DND-41 (cell line): Measurements from ENCODE around the gene ABCD4.

ENCODE experiments used
- ATAC-seq: fragments of 200-7000 bp; cut with Tn5 transposase; 3 replicates; pipeline ENCODE4 v1.9.1; 2021; ENCODE audit warnings: low read depth; ENCODE audit not compliant: insufficient read depth
- DNase-seq: peaks from one replicate; pipeline ENCODE4 v3.0.0-alpha.2; 2020
- H2AFZ ChIP-seq: 2 replicates; pipeline ENCODE4 v1.6.0; 2012; ENCODE audit warnings: low read depth, low read length
- H3K27ac ChIP-seq: 2 replicates; pipeline ENCODE4 v1.5.1; 2012; ENCODE audit warnings: low read length, inconsistent platforms
- H3K27me3 ChIP-seq: fragments of 200-600 bp; sonication (generic); 2 replicates; pipeline ENCODE4 v1.6.0; 2012; ENCODE audit warnings: low read length, mild to moderate bottlenecking, inconsistent platforms; ENCODE audit not compliant: insufficient read depth, poor library complexity
- H3K36me3 ChIP-seq: 2 replicates; pipeline ENCODE4 v1.5.1; 2012; ENCODE audit warnings: low read length, inconsistent platforms; ENCODE audit not compliant: insufficient read depth
- H3K4me1 ChIP-seq: 2 replicates; pipeline ENCODE4 v1.5.1; 2012; ENCODE audit warnings: mild to moderate bottlenecking, low read length; ENCODE audit not compliant: insufficient read depth
- H3K4me2 ChIP-seq: 2 replicates; pipeline ENCODE4 v1.6.0; 2012; ENCODE audit warnings: mild to moderate bottlenecking, moderate library complexity, low read length, inconsistent platforms; ENCODE audit not compliant: insufficient read depth
- H3K4me3 ChIP-seq, 2 experiments: fragments of 200-600 bp in 1 of 2; shearing (Covaris generic) in 1 of 2; 2 replicates each; pipeline ENCODE4 v1.5.1; 2012 to 2016; ENCODE audit warnings: inconsistent platforms in 2 of 2, low read length in 2 of 2, mild to moderate bottlenecking in 2 of 2, low read depth in 1 of 2, moderate library complexity in 1 of 2
- H3K79me2 ChIP-seq: 2 replicates; pipeline ENCODE4 v1.6.0; 2012; ENCODE audit warnings: low read length, inconsistent platforms; ENCODE audit not compliant: insufficient read depth
- H3K9ac ChIP-seq: 2 replicates; pipeline ENCODE4 v1.6.0; 2012; ENCODE audit warnings: low read depth, mild to moderate bottlenecking, inconsistent platforms, low read length, moderate library complexity
- H3K9me3 ChIP-seq: 2 replicates; pipeline ENCODE4 v1.5.1; 2012; ENCODE audit warnings: low read length, moderate library complexity, mild to moderate bottlenecking, inconsistent platforms; ENCODE audit not compliant: insufficient read depth, severe bottlenecking
- H4K20me1 ChIP-seq: 2 replicates; pipeline ENCODE4 v1.6.0; 2012; ENCODE audit warnings: low read length; ENCODE audit not compliant: insufficient read depth
- CTCF ChIP-seq: IDR thresholded peaks from 2 replicates; pipeline ENCODE4 v1.5.1; 2012; ENCODE audit warnings: borderline replicate concordance, low read length, moderate library complexity, mild to moderate bottlenecking; ENCODE audit not compliant: poor library complexity, severe bottlenecking; ENCODE audit errors: extremely low read depth
- EZH2 ChIP-seq: IDR thresholded peaks from 3 replicates; pipeline ENCODE4 v1.6.1; 2012; ENCODE audit warnings: borderline replicate concordance, low read depth, mild to moderate bottlenecking, moderate library complexity, low read length, inconsistent platforms; ENCODE audit not compliant: severe bottlenecking

ABCD4 gene

GRCh38 chr14:74349757-74350156 is 47.0 kb upstream of the ABCD4 start:
- Histone ChIP-seq H3K9me3 (no peaks in the 10 kb centered on the region), H3K36me3 (no peaks in the 10 kb centered on the region), H4K20me1 (no peaks in the 10 kb centered on the region), H3K4me3 (no peak overlapping the region), H3K4me2 (no peak overlapping the region), H3K27ac (no peak overlapping the region), H3K9ac (no peak overlapping the region), H3K79me2 (no peaks in the 10 kb centered on the region), H3K4me1 (no peaks in the 10 kb centered on the region), H2AFZ (no peak overlapping the region), H3K27me3 (peaks cover 13% of the 10 kb centered on the region)
- ATAC-seq: no peak
- DNase-seq: no peak
- no peak for TF ChIP-seq CTCF
- no peak for TF ChIP-seq EZH2

GRCh38 chr14:74348735-74349463 is 46.2 kb upstream of the ABCD4 start:
- H4K20me1 ChIP-seq: no peaks in the 10 kb centered on the region
- H3K36me3 ChIP-seq: no peaks in the 10 kb centered on the region
- ATAC-seq (no peak), DNase-seq (no peak)
- H2AFZ ChIP-seq: no peak overlapping the region
- H3K27me3 ChIP-seq: peaks cover 13% of the 10 kb centered on the region
- no peak overlapping the region for H3K27ac ChIP-seq
- no peaks in the 10 kb centered on the region for H3K4me1 ChIP-seq
- H3K4me3 ChIP-seq: no peak overlapping the region
- TF ChIP-seq EZH2: no peak
- no peak for TF ChIP-seq CTCF
- H3K9me3 ChIP-seq: no peaks in the 10 kb centered on the region
- no peaks in the 10 kb centered on the region for H3K79me2 ChIP-seq
- H3K4me2 ChIP-seq: no peak overlapping the region
- H3K9ac ChIP-seq: no peak overlapping the region

- Histone ChIP-seq H3K27me3 (peaks cover 13% of the 10 kb centered on the region), H4K20me1 (no peaks in the 10 kb centered on the region), H3K4me2 (no peak within 1 kb of the TSS), H2AFZ (no peak within 1 kb of the TSS), H3K4me1 (no peaks in the 10 kb centered on the region), H3K9ac (no peak within 1 kb of the TSS), H3K9me3 (no peaks in the 10 kb centered on the region), H3K36me3 (no peaks in the 10 kb centered on the region), H3K4me3 (no peak within 1 kb of the TSS), H3K27ac (no peak within 1 kb of the TSS), H3K79me2 (no peaks in the 10 kb centered on the region)
- DNase-seq (no peak), ATAC-seq (no peak)
- TF ChIP-seq CTCF (no peak), EZH2 (no peak)
Observed at GRCh38 chr14:74348241-74348734, 45.6 kb upstream of the ABCD4 start, which contains the start of gene VRTN. Gene VRTN (plus strand): TSS chr14:74348471. CDS start chr14:74356784, 8,313 bp downstream.
